Measurements from ENCODE around the gene TOMM22. TPM values are rescaled to one million over a fixed set of nuclear protein-coding genes. Genes with fewer than 3 reads are reported as not detected.

TOMM22 gene
- total RNA-seq, 1 donor from 2014 or later = 105 TPM

DNA sequence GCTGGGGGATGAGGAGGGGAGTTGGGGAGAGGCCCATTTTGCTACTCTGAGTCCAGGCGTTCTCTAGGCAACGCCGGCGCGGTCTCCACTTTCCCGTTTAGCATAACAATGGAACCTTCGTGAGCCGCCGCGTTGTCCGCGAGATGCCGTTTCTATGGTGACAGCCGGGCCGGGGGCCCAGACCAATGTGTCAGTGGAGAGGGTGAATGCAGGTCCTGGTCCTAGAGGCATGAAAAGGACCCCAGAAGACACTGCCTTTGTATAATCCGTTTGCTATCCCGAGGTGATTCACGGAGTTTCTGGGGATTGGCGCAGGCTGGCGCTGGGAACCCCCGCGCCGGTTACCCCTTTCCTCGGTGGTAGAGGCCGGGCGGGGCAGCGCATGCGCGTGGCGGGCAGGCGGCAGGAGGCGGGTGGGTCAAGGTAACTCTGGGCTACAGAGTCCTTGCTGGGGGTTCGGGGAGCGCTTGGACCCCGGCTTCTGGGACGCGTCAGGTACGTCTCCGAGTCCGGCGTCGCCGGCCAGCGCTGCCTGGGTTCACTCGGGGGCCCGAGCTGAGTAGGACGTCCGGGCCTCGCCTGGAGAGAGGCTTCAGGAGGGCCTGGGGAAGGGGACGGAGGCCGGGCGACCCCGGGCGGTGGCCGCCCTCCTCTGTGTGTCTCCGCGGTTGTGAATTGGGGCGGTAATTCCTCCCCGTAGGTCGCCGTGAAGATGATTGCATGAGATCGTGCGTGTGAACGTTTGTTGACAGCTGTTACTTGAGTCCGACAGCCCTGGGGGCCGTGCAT is 25.3 kb upstream of the TOMM22 start, which contains the start of the genes CBY1 and FAM227A:
Gene CBY1 (plus strand): TSS at position 383 of the 789 bp plus-strand sequence. CDS start 11,417 bp downstream, outside the sequence.
Gene FAM227A (minus strand): TSS at position 137 of the 789 bp plus-strand sequence. CDS start 6,224 bp downstream, outside the sequence.
- Mint-ChIP-seq H3K4me3 (peak within 1 kb of the TSS; percentile 97), H3K36me3 (ENCODE audit: low read depth) (peaks cover 3% of the 10 kb centered on the region), H3K27me3 (ENCODE audit: low read depth) (no peaks in the 10 kb centered on the region), H3K27ac (ENCODE audit: unreplicated experiment) (peak within 1 kb of the TSS; percentile 100), H3K4me1 (peaks cover 18% of the 10 kb centered on the region), H3K9me3 (no peaks in the 10 kb centered on the region)
- TF ChIP-seq, protein P1, sequence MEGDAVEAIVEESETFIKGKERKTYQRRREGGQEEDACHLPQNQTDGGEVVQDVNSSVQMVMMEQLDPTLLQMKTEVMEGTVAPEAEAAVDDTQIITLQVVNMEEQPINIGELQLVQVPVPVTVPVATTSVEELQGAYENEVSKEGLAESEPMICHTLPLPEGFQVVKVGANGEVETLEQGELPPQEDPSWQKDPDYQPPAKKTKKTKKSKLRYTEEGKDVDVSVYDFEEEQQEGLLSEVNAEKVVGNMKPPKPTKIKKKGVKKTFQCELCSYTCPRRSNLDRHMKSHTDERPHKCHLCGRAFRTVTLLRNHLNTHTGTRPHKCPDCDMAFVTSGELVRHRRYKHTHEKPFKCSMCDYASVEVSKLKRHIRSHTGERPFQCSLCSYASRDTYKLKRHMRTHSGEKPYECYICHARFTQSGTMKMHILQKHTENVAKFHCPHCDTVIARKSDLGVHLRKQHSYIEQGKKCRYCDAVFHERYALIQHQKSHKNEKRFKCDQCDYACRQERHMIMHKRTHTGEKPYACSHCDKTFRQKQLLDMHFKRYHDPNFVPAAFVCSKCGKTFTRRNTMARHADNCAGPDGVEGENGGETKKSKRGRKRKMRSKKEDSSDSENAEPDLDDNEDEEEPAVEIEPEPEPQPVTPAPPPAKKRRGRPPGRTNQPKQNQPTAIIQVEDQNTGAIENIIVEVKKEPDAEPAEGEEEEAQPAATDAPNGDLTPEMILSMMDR (conservative IDR thresholded peaks at IDR 0.05) = no peak
- peak; percentile 85 for DNase-seq (ENCODE audit: low read depth, low spot score)

DNA sequence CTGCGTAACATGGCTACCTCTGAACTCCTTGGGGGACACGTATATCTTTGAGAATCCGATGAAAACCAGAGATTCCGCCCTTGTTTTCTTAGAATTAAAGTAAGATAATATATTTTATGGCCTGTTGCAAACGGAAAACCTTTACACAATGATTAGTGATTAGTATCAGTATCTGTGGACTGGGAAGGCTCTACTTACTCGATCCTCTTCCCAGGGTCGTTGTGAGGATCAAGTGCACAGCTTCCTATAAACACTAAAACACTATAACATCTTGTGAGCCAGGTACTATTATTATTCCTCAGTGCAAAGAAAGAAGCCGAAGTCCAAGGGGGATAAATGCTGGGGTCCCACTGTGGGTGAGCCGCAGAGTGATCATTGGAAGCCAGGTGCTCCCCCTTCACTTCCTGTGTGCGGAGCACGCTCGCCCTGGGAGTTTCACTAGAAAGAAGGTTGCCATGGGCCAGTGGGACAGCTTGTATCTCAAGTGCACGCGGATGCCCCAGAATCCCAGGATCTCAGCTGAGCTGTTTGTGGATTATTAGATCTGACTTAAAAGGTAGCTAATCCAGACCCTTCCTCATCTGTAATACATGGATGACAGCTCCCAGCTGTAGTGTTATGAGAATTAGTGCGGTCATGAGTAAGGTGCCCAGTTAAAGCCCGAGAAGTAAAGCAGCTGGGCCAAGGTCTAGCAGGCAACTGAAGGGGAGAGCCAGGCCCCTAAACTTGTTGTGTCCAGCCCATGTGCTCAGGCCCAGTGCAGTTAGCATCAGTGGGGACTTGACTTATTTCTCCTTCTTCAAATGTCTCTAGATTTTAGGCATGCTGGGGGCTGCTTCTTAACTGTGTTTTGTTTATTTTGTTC is 24.5 kb upstream of the TOMM22 start:
- Mint-ChIP-seq H3K27ac (ENCODE audit: unreplicated experiment) (peak overlapping the region; percentile 100), H3K9me3 (no peaks in the 10 kb centered on the region), H3K36me3 (ENCODE audit: low read depth) (peaks cover 3% of the 10 kb centered on the region), H3K4me1 (peaks cover 18% of the 10 kb centered on the region), H3K4me3 (peak overlapping the region; percentile 97), H3K27me3 (ENCODE audit: low read depth) (no peaks in the 10 kb centered on the region)
- DNase-seq (ENCODE audit: low read depth, low spot score) = no peak
- TF ChIP-seq, protein P1 (conservative IDR thresholded peaks at IDR 0.05) = no peak

DNA sequence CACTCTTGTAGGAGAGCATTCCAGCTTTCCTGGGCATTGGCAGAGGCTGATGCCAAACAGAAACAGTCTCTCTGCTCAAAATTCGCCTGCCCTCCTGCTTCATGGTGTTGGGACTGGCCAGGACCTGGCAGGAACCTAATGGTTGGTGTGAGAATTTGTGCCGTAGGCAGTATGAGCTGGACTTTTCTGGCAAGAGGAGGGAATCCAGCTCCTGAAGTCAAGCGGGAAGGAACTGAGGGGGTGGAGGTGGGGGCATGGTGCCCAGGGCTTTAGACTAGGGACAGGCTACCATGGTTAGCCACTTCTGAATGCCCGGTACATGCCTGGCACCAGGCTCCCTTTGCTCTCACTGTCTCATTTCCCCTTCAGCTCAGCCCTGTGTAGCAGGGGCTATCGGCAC is 6.9 kb upstream of the TOMM22 start:
- Mint-ChIP-seq H3K36me3 (ENCODE audit: low read depth) (peaks cover 12% of the 10 kb centered on the region), H3K4me1 (no peaks in the 10 kb centered on the region), H3K4me3 (no peak overlapping the region), H3K27me3 (ENCODE audit: low read depth) (no peaks in the 10 kb centered on the region), H3K27ac (ENCODE audit: unreplicated experiment) (no peak overlapping the region), H3K9me3 (no peaks in the 10 kb centered on the region)
- no peak for DNase-seq (ENCODE audit: low read depth, low spot score)
- TF ChIP-seq, protein P1 (conservative IDR thresholded peaks at IDR 0.05) = no peak

DNA sequence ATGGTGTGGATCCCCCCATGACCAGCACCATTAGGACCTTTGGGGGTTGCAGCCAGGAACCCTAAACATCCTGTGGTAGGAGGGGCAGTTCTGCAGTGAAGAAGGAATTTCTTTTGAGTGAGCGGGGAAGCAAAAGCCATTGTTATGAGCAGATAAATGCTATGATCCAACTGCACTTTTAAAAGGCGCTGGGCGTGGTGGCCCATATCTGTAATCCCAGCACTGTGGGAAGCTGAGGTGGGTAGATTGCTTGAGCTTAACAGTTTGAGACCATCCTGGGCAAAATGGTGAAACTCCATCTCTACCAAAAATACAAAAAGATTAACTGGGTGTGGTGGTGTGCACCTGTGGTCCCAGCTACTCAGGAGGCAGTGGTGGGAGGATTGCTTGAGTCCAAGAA is 5.9 kb upstream of the TOMM22 start:
- H3K27me3 Mint-ChIP-seq (ENCODE audit: low read depth) = no peaks in the 10 kb centered on the region
- no peaks in the 10 kb centered on the region for H3K4me1 Mint-ChIP-seq
- H3K4me3 Mint-ChIP-seq = no peak overlapping the region

DNA sequence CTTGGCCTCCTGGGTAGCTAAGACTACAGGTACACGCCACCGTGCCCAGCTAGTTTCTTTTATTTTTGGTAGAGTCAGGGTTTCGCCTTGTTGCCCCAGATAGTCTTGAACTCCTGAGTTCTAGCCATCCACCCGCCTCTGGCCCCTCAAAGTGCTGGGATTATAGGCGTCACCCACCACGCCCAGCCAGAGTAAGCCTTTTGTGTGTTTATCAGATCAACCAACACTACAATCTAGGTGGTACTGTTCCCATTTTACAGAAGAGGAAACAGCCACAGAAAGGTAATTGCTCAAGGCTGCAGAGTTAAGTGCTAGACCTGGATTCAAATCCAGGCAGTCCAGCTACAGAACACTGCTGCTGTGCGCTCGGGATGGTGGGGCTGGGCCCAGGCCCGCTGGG is 3.1 kb downstream of the TOMM22 start:
- no peaks in the 10 kb centered on the region for H3K27me3 Mint-ChIP-seq (ENCODE audit: low read depth)
- H3K27ac Mint-ChIP-seq (ENCODE audit: unreplicated experiment) = no peak overlapping the region
- peaks cover 23% of the 10 kb centered on the region for H3K4me1 Mint-ChIP-seq
- H3K9me3 Mint-ChIP-seq = peaks cover 6% of the 10 kb centered on the region
- peak overlapping the region; percentile 59 for H3K4me3 Mint-ChIP-seq
- H3K36me3 Mint-ChIP-seq (ENCODE audit: low read depth) = peaks cover 22% of the 10 kb centered on the region
- no peak for DNase-seq (ENCODE audit: low read depth, low spot score)
- TF ChIP-seq, protein P1 (conservative IDR thresholded peaks at IDR 0.05) = no peak

More for the DNA sequence above, 5.9 kb upstream of the TOMM22 start:
- peaks cover 10% of the 10 kb centered on the region for H3K36me3 Mint-ChIP-seq (ENCODE audit: low read depth)
- TF ChIP-seq, protein P1 (conservative IDR thresholded peaks at IDR 0.05) = no peak
- H3K27ac Mint-ChIP-seq (ENCODE audit: unreplicated experiment) = no peak overlapping the region
- no peaks in the 10 kb centered on the region for H3K9me3 Mint-ChIP-seq
- DNase-seq (ENCODE audit: low read depth, low spot score) = no peak

All from neural crest cell (in vitro differentiated cells).